ENCODE data around the gene DIP2C. TPM values are rescaled to one million over a fixed set of nuclear protein-coding genes. Genes with fewer than 3 reads are reported as not detected.
"Not testable (repeated sequence)": the region's sequence is repeated elsewhere in the genome, so short reads cannot be mapped to it uniquely, and the experiment has no call there.

The DIP2C gene
- total and polyA plus RNA-seq, 2 donors from 2014 or later = 6.2 to 22.6 TPM

GRCh38 chr10:323651-324293, 365.7 kb downstream of the DIP2C start:
- peak in 3 of 5 donors; percentile 22 to 94 (median 41) for DNase-seq
- FAIRE-seq = no peak
- Histone ChIP-seq H3K36me3 (ENCODE audit: control insufficient read depth in 2 of 3, insufficient read depth in 3 of 3, low read length in 3 of 3) (peaks cover 2 to 17% (median 9%) of the 10 kb centered on the region in 3 donors), H3K27ac (ENCODE audit: low read depth in 2 of 2, low read length in 2 of 2) (no peak overlapping the region), H3K9ac (ENCODE audit: low read length in 3 of 3) (no peak overlapping the region), H3K9me3 (ENCODE audit: control insufficient read depth in 2 of 3, insufficient read depth in 1 of 3, low read length in 3 of 3) (no peaks in the 10 kb centered on the region), H3K4me3 (ENCODE audit: low read length in 3 of 3) (no peak overlapping the region), H3K4me1 (ENCODE audit: control insufficient read depth in 2 of 3, insufficient read depth in 2 of 3, low read depth in 1 of 3, low read length in 3 of 3) (peaks cover 0 to 4% (median 0%) of the 10 kb centered on the region in 3 donors), H3K27me3 (ENCODE audit: control insufficient read depth, insufficient read depth, low read length) (no peaks in the 10 kb centered on the region)
- intact Hi-C loops (cut with DNase I) = no loop called here
- no peak for TF ChIP-seq CTCF (IDR thresholded peaks at IDR 0.05; ENCODE audit: borderline replicate concordance, extremely low read depth, insufficient read depth)

GRCh38 chr10:323046-323445, 366.4 kb downstream of the DIP2C start:
- intact Hi-C loops (cut with DNase I); FAIRE-seq; H3K4me1 ChIP-seq (ENCODE audit: control insufficient read depth in 2 of 3, insufficient read depth in 2 of 3, low read depth in 1 of 3, low read length in 3 of 3); H3K27me3 ChIP-seq (ENCODE audit: control insufficient read depth, insufficient read depth, low read length); H3K9me3 ChIP-seq (ENCODE audit: control insufficient read depth in 2 of 3, insufficient read depth in 1 of 3, low read length in 3 of 3); H3K27ac ChIP-seq (ENCODE audit: low read depth in 2 of 2, low read length in 2 of 2); H3K4me3 ChIP-seq (ENCODE audit: low read length in 3 of 3); DNase-seq; H3K9ac ChIP-seq (ENCODE audit: low read length in 3 of 3): not testable (repeated sequence)
- peaks cover 5 to 21% (median 8%) of the 10 kb centered on the region in 3 donors for H3K36me3 ChIP-seq (ENCODE audit: control insufficient read depth in 2 of 3, insufficient read depth in 3 of 3, low read length in 3 of 3)

- FAIRE-seq (no peak), DNase-seq (no peak)
- intact Hi-C loops (cut with DNase I) = no loop called here
- no peak overlapping the region for H3K4me3 ChIP-seq (ENCODE audit: low read length in 3 of 3)
- no peaks in the 10 kb centered on the region for H3K9me3 ChIP-seq (ENCODE audit: control insufficient read depth in 2 of 3, insufficient read depth in 1 of 3, low read length in 3 of 3)
- peaks cover 3 to 11% (median 4%) of the 10 kb centered on the region in 3 donors for H3K4me1 ChIP-seq (ENCODE audit: control insufficient read depth in 2 of 3, insufficient read depth in 2 of 3, low read depth in 1 of 3, low read length in 3 of 3)
- H3K27ac ChIP-seq (ENCODE audit: low read depth in 2 of 2, low read length in 2 of 2) = no peak overlapping the region
- H3K9ac ChIP-seq (ENCODE audit: low read length in 3 of 3) = no peak overlapping the region
- TF ChIP-seq CTCF (IDR thresholded peaks at IDR 0.05; ENCODE audit: borderline replicate concordance, extremely low read depth, insufficient read depth) = no peak
- peaks cover 3 to 20% (median 4%) of the 10 kb centered on the region in 3 donors for H3K36me3 ChIP-seq (ENCODE audit: control insufficient read depth in 2 of 3, insufficient read depth in 3 of 3, low read length in 3 of 3)
- no peaks in the 10 kb centered on the region for H3K27me3 ChIP-seq (ENCODE audit: control insufficient read depth, insufficient read depth, low read length)
These were observed 368.7 kb downstream of the DIP2C start for GRCh38 chr10:320771-321170.

- Histone ChIP-seq H3K27me3 (ENCODE audit: control insufficient read depth, insufficient read depth, low read length) (no peaks in the 10 kb centered on the region), H3K27ac (ENCODE audit: low read depth in 2 of 2, low read length in 2 of 2) (no peak overlapping the region), H3K36me3 (ENCODE audit: control insufficient read depth in 2 of 3, insufficient read depth in 3 of 3, low read length in 3 of 3) (peaks cover 3 to 20% (median 4%) of the 10 kb centered on the region in 3 donors), H3K4me1 (ENCODE audit: control insufficient read depth in 2 of 3, insufficient read depth in 2 of 3, low read depth in 1 of 3, low read length in 3 of 3) (peaks cover 3 to 14% (median 4%) of the 10 kb centered on the region in 3 donors), H3K9me3 (ENCODE audit: control insufficient read depth in 2 of 3, insufficient read depth in 1 of 3, low read length in 3 of 3) (no peaks in the 10 kb centered on the region), H3K4me3 (ENCODE audit: low read length in 3 of 3) (no peak overlapping the region), H3K9ac (ENCODE audit: low read length in 3 of 3) (no peak overlapping the region)
- DNase-seq (no peak), FAIRE-seq (no peak)
- intact Hi-C loops (cut with DNase I) = no loop called here
- no peak for TF ChIP-seq CTCF (IDR thresholded peaks at IDR 0.05; ENCODE audit: borderline replicate concordance, extremely low read depth, insufficient read depth)
These were observed 371.5 kb downstream of the DIP2C start for GRCh38 chr10:317926-318325.

Data from kidney (tissue), 14 donors.